CD4-positive, CD25-positive, alpha-beta regulatory T cell (primary cell): Measurements from ENCODE around the gene GMPS. TPM values are rescaled to one million over a fixed set of nuclear protein-coding genes. Genes with fewer than 3 reads are reported as not detected.
A peak's percentile ranks its signal among the peaks of the same experiment; 100 is the strongest.
"Not testable (repeated sequence)": the region's sequence is repeated elsewhere in the genome, so short reads cannot be mapped to it uniquely, and the experiment has no call there.

Experiments used
- ATAC-seq, 2 donors: fragments of 150-1000 bp; cut with Tn5 transposase; one replicate each; pipeline ENCODE4 v1.10.0; 2021; ENCODE audit warnings: low read depth in 2 of 2, moderate number of reproducible peaks in 2 of 2, moderate library complexity in 1 of 2
- DNase-seq, 3 donors: peaks; one replicate each; pipeline versions ENCODE4 v3.0.0 to v3.0.0-alpha.2; 2012 to 2022; ENCODE audit warnings: mixed read lengths in 1 of 3
- H3K27ac ChIP-seq: one replicate; pipeline ENCODE4 v1.7.0; 2013; ENCODE audit warnings: mild to moderate bottlenecking, low read length; ENCODE audit not compliant: insufficient read depth, poor library complexity, severe bottlenecking
- H3K27me3 ChIP-seq: one replicate; pipeline ENCODE4 v1.7.0; 2013; ENCODE audit warnings: low read length; ENCODE audit not compliant: control insufficient read depth, insufficient read depth
- H3K36me3 ChIP-seq: one replicate; pipeline ENCODE4 v1.7.0; 2013; ENCODE audit warnings: mild to moderate bottlenecking, low read length, moderate library complexity; ENCODE audit not compliant: control insufficient read depth, insufficient read depth
- H3K4me1 ChIP-seq: 2 replicates; pipeline ENCODE4 v1.7.0; 2013; ENCODE audit warnings: mild to moderate bottlenecking, low read length; ENCODE audit not compliant: insufficient read depth, control insufficient read depth, poor library complexity, severe bottlenecking
- H3K4me3 ChIP-seq: one replicate; pipeline ENCODE4 v1.7.0; 2013; ENCODE audit warnings: low read depth, mild to moderate bottlenecking, low read length, moderate library complexity
- H3K9me3 ChIP-seq, 2 experiments: 1 replicate in 1 of 2; 2 replicates in 1 of 2; pipeline ENCODE4 v1.7.0; 2013; ENCODE audit warnings: low read length in 2 of 2, mild to moderate bottlenecking in 1 of 2, moderate library complexity in 1 of 2; ENCODE audit not compliant: control insufficient read depth in 2 of 2
- H3K27ac Mint-ChIP-seq, 3 donors: one replicate each; pipeline ENCODE4 v1.8.0; 2020 to 2022; ENCODE audit warnings: mild to moderate bottlenecking in 3 of 3, mixed read lengths in 3 of 3, moderate library complexity in 2 of 3
- H3K27me3 Mint-ChIP-seq: one replicate; pipeline ENCODE4 v1.8.0; 2022; ENCODE audit warnings: mild to moderate bottlenecking, mixed read lengths
- H3K36me3 Mint-ChIP-seq: one replicate; pipeline ENCODE4 v1.8.0; 2020; ENCODE audit warnings: mixed read lengths
- H3K4me1 Mint-ChIP-seq, 4 donors: one replicate each; pipeline ENCODE4 v1.8.0; 2020 to 2022; ENCODE audit warnings: mixed read lengths in 4 of 4, mild to moderate bottlenecking in 1 of 4
- H3K4me3 Mint-ChIP-seq, 4 donors: one replicate each; pipeline ENCODE4 v1.8.0; 2020 to 2022; ENCODE audit warnings: mild to moderate bottlenecking in 4 of 4, mixed read lengths in 4 of 4, moderate library complexity in 3 of 4
- H3K9me3 Mint-ChIP-seq, 7 donors: one replicate each; pipeline ENCODE4 v1.8.0; 2020 to 2022; ENCODE audit warnings: mixed read lengths in 7 of 7, mild to moderate bottlenecking in 3 of 7, moderate library complexity in 2 of 7
- polyA plus RNA-seq, 4 donors: library from polyadenylated mRNA; unstranded; fragments of 300-500 nt; fragmentation: Illumina TruSeq; gene quantifications; one replicate each; pipeline ENCODE4 v1.2.3, GENCODE V29; 2021
- total RNA-seq: library from RNA; stranded (reverse); gene quantifications from one replicate; pipeline ENCODE4 v1.2.3, GENCODE V29; 2022

The GMPS gene
- total and polyA plus RNA-seq, 5 donors from 2014 or later: 40.9 to 82.7 (median 63.9) TPM

- Mint-ChIP-seq H3K9me3 (no peaks in the 10 kb centered on the region), H3K36me3 (no peaks in the 10 kb centered on the region), H3K4me3 (no peak overlapping the region), H3K27ac (no peak overlapping the region), H3K4me1 (peaks cover 38 to 83% (median 60%) of the 10 kb centered on the region in 4 donors), H3K27me3 (no peaks in the 10 kb centered on the region)
- no peak overlapping the region for H3K4me3 ChIP-seq
- no peak overlapping the region for H3K27ac ChIP-seq
- peaks cover 27% of the 10 kb centered on the region for H3K4me1 ChIP-seq
- DNase-seq (no peak), ATAC-seq (no peak)
- H3K27me3 ChIP-seq: no peaks in the 10 kb centered on the region
- H3K36me3 ChIP-seq: no peaks in the 10 kb centered on the region
- no peaks in the 10 kb centered on the region for H3K9me3 ChIP-seq
Measured at GRCh38 chr3:155876503-155876902, 6.1 kb downstream of the GMPS start.

- Histone ChIP-seq H3K36me3 (no peaks in the 10 kb centered on the region), H3K27ac (no peak overlapping the region), H3K4me3 (peak overlapping the region; percentile 37), H3K27me3 (no peaks in the 10 kb centered on the region), H3K9me3 (no peaks in the 10 kb centered on the region), H3K4me1 (peaks cover 16% of the 10 kb centered on the region)
- ATAC-seq (no peak), DNase-seq (no peak)
- Mint-ChIP-seq H3K4me3 (peak overlapping the region in 1 of 4 donors; percentile 34), H3K27me3 (no peaks in the 10 kb centered on the region), H3K4me1 (peaks cover 30 to 75% (median 51%) of the 10 kb centered on the region in 4 donors), H3K27ac (no peak overlapping the region), H3K36me3 (no peaks in the 10 kb centered on the region), H3K9me3 (no peaks in the 10 kb centered on the region)
Measured at GRCh38 chr3:155880286-155880685, 9.8 kb downstream of the GMPS start.

GRCh38 chr3:155884292-155884691 is 13.8 kb downstream of the GMPS start:
- H3K27ac Mint-ChIP-seq: peak overlapping the region in 1 of 3 donors; percentile 10
- Histone ChIP-seq H3K27ac (no peak overlapping the region), H3K4me1 (peaks cover 7% of the 10 kb centered on the region), H3K4me3 (no peak overlapping the region), H3K27me3 (no peaks in the 10 kb centered on the region), H3K36me3 (no peaks in the 10 kb centered on the region), H3K9me3 (no peaks in the 10 kb centered on the region)
- no peaks in the 10 kb centered on the region for H3K36me3 Mint-ChIP-seq
- H3K4me1 Mint-ChIP-seq: peaks cover 27 to 63% (median 47%) of the 10 kb centered on the region in 4 donors
- DNase-seq (no peak), ATAC-seq (no peak)
- no peak overlapping the region for H3K4me3 Mint-ChIP-seq
- no peaks in the 10 kb centered on the region for H3K27me3 Mint-ChIP-seq
- no peaks in the 10 kb centered on the region for H3K9me3 Mint-ChIP-seq

DNA sequence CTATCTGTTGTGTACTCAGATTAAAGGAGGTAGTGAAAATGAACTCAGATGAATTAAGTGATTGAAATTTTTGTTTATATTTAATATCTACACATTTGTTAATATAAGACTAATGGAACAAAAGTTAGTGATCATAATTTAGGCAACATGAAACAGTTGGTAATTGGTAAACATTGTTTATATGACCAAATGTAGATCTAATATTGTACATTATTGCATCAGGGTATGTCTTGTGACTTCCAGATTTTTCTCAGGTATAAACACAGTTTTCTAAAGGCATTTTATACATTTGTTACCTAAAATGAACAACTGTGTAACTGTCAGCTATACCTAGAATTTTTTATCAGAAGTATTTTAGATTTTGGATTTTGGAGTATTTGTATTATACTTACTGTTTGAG is 14.8 kb downstream of the GMPS start:
- no peak overlapping the region for H3K4me3 ChIP-seq
- Mint-ChIP-seq H3K9me3 (no peaks in the 10 kb centered on the region), H3K36me3 (no peaks in the 10 kb centered on the region), H3K27ac (no peak overlapping the region), H3K27me3 (no peaks in the 10 kb centered on the region), H3K4me3 (no peak overlapping the region), H3K4me1 (peaks cover 28 to 62% (median 45%) of the 10 kb centered on the region in 4 donors)
- DNase-seq: no peak
- no peaks in the 10 kb centered on the region for H3K9me3 ChIP-seq
- H3K27me3 ChIP-seq: no peaks in the 10 kb centered on the region
- no peak for ATAC-seq
- H3K36me3 ChIP-seq: no peaks in the 10 kb centered on the region
- no peak overlapping the region for H3K27ac ChIP-seq
- H3K4me1 ChIP-seq: peaks cover 5% of the 10 kb centered on the region

DNA sequence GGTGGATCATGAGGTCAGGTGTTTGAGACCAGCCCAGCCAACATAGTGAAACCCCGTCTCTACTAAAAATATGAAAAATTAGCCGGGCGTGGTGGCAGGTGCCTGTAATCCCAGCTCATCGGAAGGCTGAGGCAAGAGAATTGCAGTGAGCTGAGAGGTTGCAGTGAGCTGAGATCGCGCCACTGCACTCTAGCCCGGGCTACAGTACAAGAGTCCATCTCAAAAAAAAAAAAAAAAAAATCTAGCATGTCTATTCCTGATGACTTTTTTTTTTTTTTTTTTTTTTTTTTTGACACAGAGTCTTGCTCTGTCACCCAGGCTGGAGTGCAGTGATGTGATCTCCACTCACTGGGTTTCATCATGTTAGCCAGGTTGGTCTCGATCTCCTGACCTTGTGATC is 15.9 kb downstream of the GMPS start:
- H3K27ac Mint-ChIP-seq: not testable (repeated sequence)

DNA sequence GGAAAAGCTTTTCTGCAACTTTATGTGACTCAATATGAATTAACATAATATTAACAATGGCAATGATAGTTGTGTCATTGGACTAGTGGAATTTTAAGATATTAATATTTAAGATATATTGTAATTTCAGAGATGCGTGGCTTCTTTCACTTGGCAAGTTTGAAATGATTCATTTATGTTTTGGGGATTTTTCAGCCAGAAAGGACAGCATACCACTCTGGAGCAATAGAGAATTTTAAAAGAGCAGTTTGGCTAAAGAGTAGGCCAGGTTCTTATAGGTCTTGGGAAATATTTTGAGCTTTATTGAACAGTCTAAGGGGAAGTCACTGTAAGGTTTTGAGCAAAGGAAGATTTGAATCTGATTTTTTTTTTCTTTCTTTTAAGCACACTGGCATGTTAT is 16.5 kb downstream of the GMPS start:
- peaks cover 4% of the 10 kb centered on the region for H3K4me1 ChIP-seq
- no peak overlapping the region for H3K27ac ChIP-seq
- no peak overlapping the region for H3K4me3 Mint-ChIP-seq
- peaks cover 29 to 58% (median 46%) of the 10 kb centered on the region in 4 donors for H3K4me1 Mint-ChIP-seq
- no peaks in the 10 kb centered on the region for H3K9me3 Mint-ChIP-seq
- peak overlapping the region in 1 of 3 donors; percentile 52 for H3K27ac Mint-ChIP-seq
- no peaks in the 10 kb centered on the region for H3K36me3 Mint-ChIP-seq
- DNase-seq (no peak), ATAC-seq (no peak)
- no peaks in the 10 kb centered on the region for H3K36me3 ChIP-seq
- H3K4me3 ChIP-seq: no peak overlapping the region
- H3K27me3 ChIP-seq: no peaks in the 10 kb centered on the region
- no peaks in the 10 kb centered on the region for H3K27me3 Mint-ChIP-seq
- H3K9me3 ChIP-seq: no peaks in the 10 kb centered on the region

More for the DNA sequence above, 15.9 kb downstream of the GMPS start:
- H3K27me3 ChIP-seq, H3K27me3 Mint-ChIP-seq, H3K4me3 Mint-ChIP-seq, H3K36me3 Mint-ChIP-seq, H3K36me3 ChIP-seq, H3K4me1 ChIP-seq, H3K9me3 ChIP-seq, DNase-seq, ATAC-seq, H3K9me3 Mint-ChIP-seq, H3K27ac ChIP-seq, H3K4me3 ChIP-seq: not testable (repeated sequence)
- peaks cover 29 to 62% (median 46%) of the 10 kb centered on the region in 4 donors for H3K4me1 Mint-ChIP-seq

- H3K9me3 ChIP-seq: no peaks in the 10 kb centered on the region
- H3K4me1 Mint-ChIP-seq: peaks cover 29 to 62% (median 40%) of the 10 kb centered on the region in 4 donors
- no peaks in the 10 kb centered on the region for H3K27me3 ChIP-seq
- peak overlapping the region in 2 of 3 donors; percentile 15 to 52 for H3K27ac Mint-ChIP-seq
- no peak overlapping the region for H3K27ac ChIP-seq
- no peaks in the 10 kb centered on the region for H3K27me3 Mint-ChIP-seq
- peaks cover 9% of the 10 kb centered on the region for H3K36me3 ChIP-seq
- DNase-seq (no peak), ATAC-seq (no peak)
- H3K36me3 Mint-ChIP-seq: peaks cover 4% of the 10 kb centered on the region
- peak overlapping the region in 1 of 4 donors; percentile 48 for H3K4me3 Mint-ChIP-seq
- H3K4me3 ChIP-seq: no peak overlapping the region
- H3K9me3 Mint-ChIP-seq: no peaks in the 10 kb centered on the region
- peaks cover 4% of the 10 kb centered on the region for H3K4me1 ChIP-seq
Measured at GRCh38 chr3:155889212-155889611, 18.8 kb downstream of the GMPS start.

- no peak overlapping the region for H3K27ac ChIP-seq
- no peak overlapping the region for H3K4me3 Mint-ChIP-seq
- peak overlapping the region in 1 of 3 donors; percentile 40 for H3K27ac Mint-ChIP-seq
- ATAC-seq (no peak), DNase-seq (no peak)
- H3K4me1 ChIP-seq: peaks cover 4% of the 10 kb centered on the region
- H3K27me3 ChIP-seq: no peaks in the 10 kb centered on the region
- H3K36me3 Mint-ChIP-seq: peaks cover 10% of the 10 kb centered on the region
- H3K36me3 ChIP-seq: peaks cover 16% of the 10 kb centered on the region
- H3K9me3 Mint-ChIP-seq: no peaks in the 10 kb centered on the region
- peaks cover 27 to 55% (median 36%) of the 10 kb centered on the region in 4 donors for H3K4me1 Mint-ChIP-seq
- H3K4me3 ChIP-seq: no peak overlapping the region
- no peaks in the 10 kb centered on the region for H3K9me3 ChIP-seq
- no peaks in the 10 kb centered on the region for H3K27me3 Mint-ChIP-seq
Measured at GRCh38 chr3:155889952-155890351, 19.5 kb downstream of the GMPS start.
